K562 (cell line): ENCODE measurements around the gene TNRC6B. TPM values are rescaled to one million over a fixed set of nuclear protein-coding genes. Genes with fewer than 3 reads are reported as not detected.

Source experiments
- CREB3L1 ChIP-seq: fragments of 450-650 bp; IDR thresholded peaks from 2 replicates; pipeline ENCODE4 v1.6.1; 2014; ENCODE audit warnings: low read depth, mild to moderate bottlenecking, moderate library complexity, borderline replicate concordance
- ETS1 ChIP-seq: conservative IDR thresholded peaks from 2 replicates; pipeline ENCODE4 v1.6.1; 2011; ENCODE audit warnings: low read depth, mild to moderate bottlenecking, low read length; ENCODE audit not compliant: control insufficient read depth
- FOSL1 ChIP-seq: fragments of 200-800 bp; sonication (Bioruptor generic); conservative IDR thresholded peaks from 2 replicates; pipeline ENCODE4 v1.6.1; 2016; ENCODE audit warnings: missing genetic modification characterization, missing compliant biosample characterization
- HNRNPLL ChIP-seq: fragments of 200-400 bp; formaldehyde crosslinking; IDR thresholded peaks from 2 replicates; pipeline ENCODE4 v1.6.1; 2017; ENCODE audit warnings: low read length, low read depth, mild to moderate bottlenecking; ENCODE audit not compliant: poor library complexity, severe bottlenecking
- KLF1 ChIP-seq: fragments of 450-650 bp; IDR thresholded peaks from 2 replicates; pipeline ENCODE4 v1.6.1; 2016; ENCODE audit warnings: missing genetic modification characterization, missing compliant biosample characterization
- MYC ChIP-seq, 2 experiments: fragments of 250-450 bp in 1 of 2; sonication (Bioruptor Pico) in 1 of 2; IDR thresholded peaks; 2 replicates each; pipeline versions ENCODE4 v1.5.1 to v1.6.1; 2012 to 2021; ENCODE audit warnings: low read depth in 2 of 2, borderline replicate concordance in 1 of 2, improper control_type of control experiment in 1 of 2, low read length in 1 of 2, mild to moderate bottlenecking in 1 of 2, moderate library complexity in 1 of 2
- POLR2G ChIP-seq: fragments of 200-400 bp; formaldehyde crosslinking; IDR thresholded peaks from 2 replicates; pipeline ENCODE4 v1.6.1; 2017; ENCODE audit warnings: low read depth, mild to moderate bottlenecking, antibody characterized with exemption, low read length, moderate library complexity
- SMARCB1 ChIP-seq: IDR thresholded peaks from 2 replicates; pipeline ENCODE4 v1.6.1; 2011; ENCODE audit warnings: improper control_type of control experiment, low read depth; ENCODE audit not compliant: insufficient read length
- TCF3 ChIP-seq: sonication (generic); formaldehyde crosslinking; IDR thresholded peaks from 2 replicates; pipeline ENCODE4 v1.4.0; 2020; ENCODE audit warnings: mild to moderate bottlenecking, missing genetic modification reagents
- TOE1 ChIP-seq, 2 experiments: fragments of 450-650 bp in 1 of 2; sonication (generic) in 1 of 2; formaldehyde crosslinking in 1 of 2; IDR thresholded peaks; 2 replicates each; pipeline versions ENCODE4 v1.7.1 to v1.8.0; 2016 to 2022; ENCODE audit warnings: borderline replicate concordance in 2 of 2, mild to moderate bottlenecking in 2 of 2, antibody characterized with exemption in 1 of 2, inconsistent platforms in 1 of 2, low read depth in 1 of 2, missing genetic modification reagents in 1 of 2, moderate library complexity in 1 of 2
- ZNF583 ChIP-seq: fragments of 250-450 bp; sonication (Bioruptor Pico); IDR thresholded peaks from 2 replicates; pipeline ENCODE4 v1.4.0; 2020
- ZNF639 ChIP-seq, 2 experiments: fragments of 200-800 bp in 1 of 2; sonication (Bioruptor generic) in 1 of 2; sonication (generic) in 1 of 2; formaldehyde crosslinking in 1 of 2; IDR thresholded peaks in 1 of 2; conservative IDR thresholded peaks in 1 of 2; 2 replicates each; pipeline versions ENCODE4 v1.5.0 to v1.6.1; 2016 to 2020; ENCODE audit warnings: missing compliant biosample characterization in 1 of 2, missing genetic modification characterization in 1 of 2, missing genetic modification reagents in 1 of 2
- polyA plus RNA-seq, 8 experiments: library from polyadenylated mRNA; depleted of rRNA in 4 of 8; stranded (reverse) in 5 of 8; unstranded in 3 of 8; fragments of >200 nt; fragmentation: Nextera tagmentation in 2 of 8; fragmentation: Illumina TruSeq in 1 of 8; extraction: Ambion mirVana in 2 of 8; extraction: Trizol in 1 of 8; gene quantifications; 2 replicates each; pipeline versions ENCODE4 v1.2.1 to v1.2.3, GENCODE V29; 2011 to 2014; ENCODE audit warnings: inconsistent platforms in 1 of 8, missing spikeins in 1 of 8
- total RNA-seq, 7 experiments: library from RNA; depleted of rRNA in 6 of 7; stranded (reverse); fragments of >200 nt in 6 of 7; fragmentation: Illumina TruSeq in 2 of 7; extraction: Trizol in 2 of 7; gene quantifications; 2 replicates each; pipeline versions ENCODE4 v1.2.1 to v1.2.3, GENCODE V29; 2011 to 2021; ENCODE audit warnings: low replicate concordance in 1 of 7
- TF ChIP-seq, protein P1 (sequence below): fragments of 200-800 bp; sonication (Bioruptor generic); IDR thresholded peaks from 2 replicates; pipeline ENCODE4 v1.6.1; 2017; ENCODE audit warnings: missing genetic modification characterization, missing compliant biosample characterization
- TF ChIP-seq, protein P2 (sequence below), 3 experiments: fragments of 200-800 bp in 1 of 3; sonication (Bioruptor generic) in 1 of 3; sonication (generic) in 1 of 3; formaldehyde crosslinking in 1 of 3; IDR thresholded peaks; 2 replicates each; pipeline versions ENCODE4 v1.6.1 to v1.8.0; 2016 to 2022; ENCODE audit warnings: mild to moderate bottlenecking in 2 of 3, missing compliant biosample characterization in 2 of 3, missing genetic modification characterization in 2 of 3, missing genetic modification reagents in 1 of 3

Gene TNRC6B
- total and polyA plus RNA-seq, 9 of the 15 experiments (the other 6 are each of a cell fraction or from before 2014, with no cell fraction given), result 0.96 to 18.8 (median 10.8) TPM

GRCh38 chr22:40346185-40347118, 168.7 kb downstream of the TNRC6B start, which contains the start of gene ADSL (continued):
- TF ChIP-seq SMARCB1 (no peak), CREB3L1 (peak; percentile 15; the same call in 1 of the 2 replicates), FOSL1 (peak; percentile 33; the same call in 1 of the 2 replicates), HNRNPLL (peak; percentile 74), ZNF639 (CRISPR knock-in tag; conservative IDR thresholded peaks at IDR 0.05 in 1 of 2, IDR thresholded peaks at IDR 0.05 in 1 of 2) (peak in 1 of 2 experiments; percentile 43; a peak in 1 of 4 replicates), TCF3 (CRISPR knock-in tag) (0 out of 2 replicates have a peak, but pooled peaks have one; percentile 21), ZNF583 (CRISPR knock-in tag) (0 out of 2 replicates have a peak, but pooled peaks have one; percentile 8), KLF1 (tag) (0 out of 2 replicates have a peak, but pooled peaks have one; percentile 15), MYC (IDR thresholded peaks at IDR 0.05; ENCODE audit: low read depth, low read length) (peak; percentile 83), MYC (CRISPR knock-in tag; IDR thresholded peaks at IDR 0.05; ENCODE audit: borderline replicate concordance, low read depth) (no peak), ETS1 (peak; percentile 56; the same call in 1 of the 2 replicates), POLR2G (peak; percentile 97), TOE1 (IDR thresholded peaks at IDR 0.05; ENCODE audit: borderline replicate concordance) (peak; percentile 74), TOE1 (CRISPR knock-in tag; IDR thresholded peaks at IDR 0.05; ENCODE audit: borderline replicate concordance, low read depth) (no peak)
- TF ChIP-seq, protein P1, sequence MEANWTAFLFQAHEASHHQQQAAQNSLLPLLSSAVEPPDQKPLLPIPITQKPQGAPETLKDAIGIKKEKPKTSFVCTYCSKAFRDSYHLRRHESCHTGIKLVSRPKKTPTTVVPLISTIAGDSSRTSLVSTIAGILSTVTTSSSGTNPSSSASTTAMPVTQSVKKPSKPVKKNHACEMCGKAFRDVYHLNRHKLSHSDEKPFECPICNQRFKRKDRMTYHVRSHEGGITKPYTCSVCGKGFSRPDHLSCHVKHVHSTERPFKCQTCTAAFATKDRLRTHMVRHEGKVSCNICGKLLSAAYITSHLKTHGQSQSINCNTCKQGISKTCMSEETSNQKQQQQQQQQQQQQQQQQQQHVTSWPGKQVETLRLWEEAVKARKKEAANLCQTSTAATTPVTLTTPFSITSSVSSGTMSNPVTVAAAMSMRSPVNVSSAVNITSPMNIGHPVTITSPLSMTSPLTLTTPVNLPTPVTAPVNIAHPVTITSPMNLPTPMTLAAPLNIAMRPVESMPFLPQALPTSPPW (CRISPR knock-in tag), result peak; percentile 44; the same call in 1 of the 2 replicates
- TF ChIP-seq, protein P2, sequence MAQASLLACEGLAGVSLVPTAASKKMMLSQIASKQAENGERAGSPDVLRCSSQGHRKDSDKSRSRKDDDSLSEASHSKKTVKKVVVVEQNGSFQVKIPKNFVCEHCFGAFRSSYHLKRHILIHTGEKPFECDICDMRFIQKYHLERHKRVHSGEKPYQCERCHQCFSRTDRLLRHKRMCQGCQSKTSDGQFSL (CRISPR knock-in tag; IDR thresholded peaks at IDR 0.05), result no peak
- TF ChIP-seq, protein P2 (tag; IDR thresholded peaks at IDR 0.05), result no peak
